Upper lobe of left lung (tissue), 6 donors: ENCODE measurements around the gene ATF1. TPM values are rescaled to one million over a fixed set of nuclear protein-coding genes. Genes with fewer than 3 reads are reported as not detected.

Source experiments
- ATAC-seq, 2 donors: fragments of 200-7000 bp; cut with Tn5 transposase; one replicate each; pipeline ENCODE4 v1.9.1; 2022; ENCODE audit warnings: mild to moderate bottlenecking in 2 of 2, moderate library complexity in 2 of 2; ENCODE audit not compliant: low FRiP score in 2 of 2
- DNase-seq, 2 donors: peaks; one replicate each; pipeline ENCODE4 v3.0.0-alpha.2; 2019 to 2020
- H3K27ac ChIP-seq, 4 donors: fragments of 200-600 bp; sonication (generic); one replicate each; pipeline ENCODE4 v1.5.1; 2016 to 2019
- H3K27me3 ChIP-seq, 4 donors: fragments of 200-600 bp; sonication (generic); one replicate each; pipeline ENCODE4 v1.5.1; 2017 to 2019
- H3K36me3 ChIP-seq, 4 donors: fragments of 200-600 bp; sonication (generic); one replicate each; pipeline ENCODE4 v1.5.1; 2016 to 2019
- H3K4me1 ChIP-seq, 4 donors: fragments of 200-600 bp; sonication (generic); one replicate each; pipeline ENCODE4 v1.5.1; 2018 to 2019
- H3K4me3 ChIP-seq, 4 donors: fragments of 200-600 bp; sonication (generic); one replicate each; pipeline ENCODE4 v1.5.1; 2017 to 2019; ENCODE audit warnings: mild to moderate bottlenecking in 2 of 4, moderate library complexity in 1 of 4
- H3K9me3 ChIP-seq, 4 donors: fragments of 200-600 bp; sonication (generic); one replicate each; pipeline ENCODE4 v1.5.1; 2018 to 2019
- EP300 ChIP-seq, 4 donors: sonication (generic); formaldehyde crosslinking; IDR thresholded peaks; one replicate each; pipeline ENCODE4 v1.5.1; 2017; ENCODE audit warnings: antibody characterized with exemption in 4 of 4, control low read depth in 2 of 4
- POLR2A ChIP-seq, 4 donors: fragments of 450-650 bp; IDR thresholded peaks; one replicate each; pipeline ENCODE4 v1.5.1; 2016 to 2017; ENCODE audit warnings: antibody characterized with exemption in 4 of 4, mild to moderate bottlenecking in 2 of 4
- POLR2AphosphoS5 ChIP-seq, 2 donors: sonication (generic); formaldehyde crosslinking; IDR thresholded peaks; one replicate each; pipeline ENCODE4 v1.5.1; 2017; ENCODE audit warnings: antibody characterized with exemption in 2 of 2
- WGBS, 2 donors: methylation state at CpG; one replicate each; pipeline ENCODE4 v1.1.5; 2017 to 2018; 5-methylcytosine and 5-hydroxymethylcytosine counted together
- total RNA-seq, 6 donors: library from RNA; depleted of rRNA in 4 of 6; stranded (reverse); fragments of >200 nt in 4 of 6; gene quantifications; one replicate each; pipeline versions ENCODE4 v1.1.0 to v1.2.1, GENCODE V29; 2016 to 2021
- TF ChIP-seq, protein P1 (sequence below), 6 experiments: fragments of 450-650 bp in 4 of 6; fragments of 200-600 bp in 2 of 6; sonication (generic) in 2 of 6; IDR thresholded peaks; one replicate each; pipeline ENCODE4 v1.5.1; 2016 to 2019; ENCODE audit warnings: antibody characterized with exemption in 6 of 6
- donor health status: DM: no; HTN: no; CAD: no; lungs with moderate emphysema.
- donor health status: DM: no; HTN: yes; CAD: no; lungs with severe emphysema.

Gene ATF1
- total RNA-seq, 6 donors from 2014 or later, result 23.0 to 48.1 (median 33.9) TPM

DNA sequence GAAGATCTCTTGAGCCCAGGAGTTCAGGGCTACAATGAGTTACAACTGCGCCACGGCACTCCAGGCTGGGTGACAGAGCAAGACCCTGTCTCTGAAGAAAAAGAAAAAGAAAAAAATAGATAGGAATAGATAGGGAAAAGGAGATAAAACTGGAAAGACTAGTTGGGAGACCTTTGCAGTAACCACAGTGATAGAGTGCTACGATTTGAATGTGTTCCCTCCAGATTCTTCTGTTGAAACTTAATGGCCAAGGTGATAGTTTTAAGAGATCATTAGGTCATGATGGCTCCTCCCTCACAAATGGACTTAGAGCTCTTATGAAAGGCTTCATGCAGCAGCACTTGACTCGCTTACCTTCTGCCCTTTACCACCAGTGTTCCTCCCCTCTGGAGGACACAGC, 13.5 kb upstream of the ATF1 start:
- whole genome bisulfite sequencing, 2 donors, result 86 to 93% methylated on average over 4 of the region's 4 CpGs
- H3K9me3 ChIP-seq, result no peaks in the 10 kb centered on the region
- no peak overlapping the region for H3K27ac ChIP-seq
- no peak for TF ChIP-seq POLR2A (IDR thresholded peaks at IDR 0.05)
- TF ChIP-seq POLR2AphosphoS5 (IDR thresholded peaks at IDR 0.05), result no peak
- TF ChIP-seq EP300 (IDR thresholded peaks at IDR 0.05), result no peak
- TF ChIP-seq, protein P1, sequence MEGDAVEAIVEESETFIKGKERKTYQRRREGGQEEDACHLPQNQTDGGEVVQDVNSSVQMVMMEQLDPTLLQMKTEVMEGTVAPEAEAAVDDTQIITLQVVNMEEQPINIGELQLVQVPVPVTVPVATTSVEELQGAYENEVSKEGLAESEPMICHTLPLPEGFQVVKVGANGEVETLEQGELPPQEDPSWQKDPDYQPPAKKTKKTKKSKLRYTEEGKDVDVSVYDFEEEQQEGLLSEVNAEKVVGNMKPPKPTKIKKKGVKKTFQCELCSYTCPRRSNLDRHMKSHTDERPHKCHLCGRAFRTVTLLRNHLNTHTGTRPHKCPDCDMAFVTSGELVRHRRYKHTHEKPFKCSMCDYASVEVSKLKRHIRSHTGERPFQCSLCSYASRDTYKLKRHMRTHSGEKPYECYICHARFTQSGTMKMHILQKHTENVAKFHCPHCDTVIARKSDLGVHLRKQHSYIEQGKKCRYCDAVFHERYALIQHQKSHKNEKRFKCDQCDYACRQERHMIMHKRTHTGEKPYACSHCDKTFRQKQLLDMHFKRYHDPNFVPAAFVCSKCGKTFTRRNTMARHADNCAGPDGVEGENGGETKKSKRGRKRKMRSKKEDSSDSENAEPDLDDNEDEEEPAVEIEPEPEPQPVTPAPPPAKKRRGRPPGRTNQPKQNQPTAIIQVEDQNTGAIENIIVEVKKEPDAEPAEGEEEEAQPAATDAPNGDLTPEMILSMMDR (IDR thresholded peaks at IDR 0.05), result no peak
- H3K36me3 ChIP-seq, result peaks cover 0 to 41% (median 9%) of the 10 kb centered on the region in 4 donors
- ATAC-seq, result no peak
- no peak for DNase-seq
- no peaks in the 10 kb centered on the region for H3K27me3 ChIP-seq
- H3K4me1 ChIP-seq, result no peaks in the 10 kb centered on the region
- H3K4me3 ChIP-seq, result no peak overlapping the region

DNA sequence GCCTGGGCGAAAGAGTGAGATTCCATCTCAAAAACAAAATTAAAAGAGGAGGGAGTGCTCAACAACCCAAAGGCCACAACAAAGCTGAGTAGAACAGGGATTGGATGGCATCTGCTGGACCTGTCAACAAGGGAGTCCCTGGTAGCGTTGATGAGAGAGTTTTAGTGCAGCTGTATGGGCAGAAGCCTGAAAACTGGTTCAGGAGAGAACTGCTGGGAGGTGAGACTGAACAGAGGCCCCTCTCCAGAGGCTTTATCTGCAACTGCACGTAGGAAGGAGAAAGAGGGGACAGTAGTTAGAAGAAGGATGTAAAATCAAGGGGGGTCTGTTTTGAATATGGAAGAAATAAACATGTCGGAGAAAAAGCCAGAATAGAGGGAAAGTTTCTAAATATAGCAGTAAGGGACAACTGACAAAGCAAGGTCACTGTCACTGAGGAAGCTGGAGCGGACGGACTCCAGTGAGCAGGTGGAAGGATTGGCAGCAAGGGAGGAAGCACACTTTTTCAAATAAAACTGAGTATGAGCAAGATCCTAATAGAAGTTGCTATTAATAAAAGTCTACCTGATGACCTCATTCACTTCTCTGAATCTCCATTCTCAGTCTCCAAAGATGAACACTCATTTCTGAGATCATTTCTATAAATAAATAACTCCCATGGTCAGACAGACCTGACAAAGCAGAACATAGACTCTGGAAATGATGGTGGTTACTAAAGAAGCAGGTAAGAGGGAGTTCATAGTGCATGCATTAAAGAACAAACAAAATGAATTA, 11.8 kb upstream of the ATF1 start:
- Histone ChIP-seq H3K27ac (no peak overlapping the region), H3K4me3 (no peak overlapping the region), H3K4me1 (no peaks in the 10 kb centered on the region), H3K9me3 (no peaks in the 10 kb centered on the region), H3K27me3 (no peaks in the 10 kb centered on the region), H3K36me3 (peaks cover 0 to 23% (median 6%) of the 10 kb centered on the region in 4 donors)
- no peak for ATAC-seq
- 85 to 88% methylated on average over 6 of the region's 6 CpGs for WGBS, 2 donors
- TF ChIP-seq POLR2A (IDR thresholded peaks at IDR 0.05) (no peak), POLR2AphosphoS5 (IDR thresholded peaks at IDR 0.05) (no peak), EP300 (IDR thresholded peaks at IDR 0.05) (no peak)
- TF ChIP-seq, protein P1 (IDR thresholded peaks at IDR 0.05), result no peak
- DNase-seq, result no peak

DNA sequence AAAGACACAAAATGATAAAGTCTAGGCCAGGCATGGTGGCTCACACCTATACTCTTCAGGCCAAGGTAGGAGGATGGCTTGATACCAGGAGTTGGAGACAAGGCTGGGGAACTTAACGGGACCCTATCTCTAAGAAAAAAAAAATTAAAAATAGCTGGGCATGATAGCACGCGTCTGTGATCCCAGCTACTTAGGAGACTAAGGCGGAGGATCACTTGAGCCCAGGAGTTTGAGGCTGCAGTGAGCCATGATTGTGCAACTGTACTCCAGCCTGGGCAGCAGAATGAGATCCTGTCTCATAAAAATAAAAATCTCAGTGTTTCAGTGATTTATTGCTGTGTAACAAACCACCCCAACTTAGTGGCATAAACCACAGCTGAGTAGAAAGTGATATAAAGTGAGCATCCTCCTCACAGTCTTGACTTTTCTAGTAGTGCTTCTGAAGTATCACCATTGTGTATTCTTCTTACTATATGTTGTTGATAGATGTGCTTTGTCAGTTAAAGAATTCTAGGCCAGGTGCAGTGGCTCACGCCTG, 10.6 kb upstream of the ATF1 start:
- H3K4me3 ChIP-seq, result no peak overlapping the region
- TF ChIP-seq EP300 (IDR thresholded peaks at IDR 0.05), result no peak
- TF ChIP-seq POLR2A (IDR thresholded peaks at IDR 0.05), result no peak
- no peak for TF ChIP-seq POLR2AphosphoS5 (IDR thresholded peaks at IDR 0.05)
- TF ChIP-seq, protein P1 (IDR thresholded peaks at IDR 0.05), result no peak
- 84 to 85% methylated on average over 5 of the region's 5 CpGs for WGBS, 2 donors
- H3K27me3 ChIP-seq, result no peaks in the 10 kb centered on the region
- H3K9me3 ChIP-seq, result no peaks in the 10 kb centered on the region
- DNase-seq (no peak), ATAC-seq (no peak)
- peaks cover 0 to 15% (median 0%) of the 10 kb centered on the region in 4 donors for H3K36me3 ChIP-seq
- no peaks in the 10 kb centered on the region for H3K4me1 ChIP-seq
- no peak overlapping the region for H3K27ac ChIP-seq

DNA sequence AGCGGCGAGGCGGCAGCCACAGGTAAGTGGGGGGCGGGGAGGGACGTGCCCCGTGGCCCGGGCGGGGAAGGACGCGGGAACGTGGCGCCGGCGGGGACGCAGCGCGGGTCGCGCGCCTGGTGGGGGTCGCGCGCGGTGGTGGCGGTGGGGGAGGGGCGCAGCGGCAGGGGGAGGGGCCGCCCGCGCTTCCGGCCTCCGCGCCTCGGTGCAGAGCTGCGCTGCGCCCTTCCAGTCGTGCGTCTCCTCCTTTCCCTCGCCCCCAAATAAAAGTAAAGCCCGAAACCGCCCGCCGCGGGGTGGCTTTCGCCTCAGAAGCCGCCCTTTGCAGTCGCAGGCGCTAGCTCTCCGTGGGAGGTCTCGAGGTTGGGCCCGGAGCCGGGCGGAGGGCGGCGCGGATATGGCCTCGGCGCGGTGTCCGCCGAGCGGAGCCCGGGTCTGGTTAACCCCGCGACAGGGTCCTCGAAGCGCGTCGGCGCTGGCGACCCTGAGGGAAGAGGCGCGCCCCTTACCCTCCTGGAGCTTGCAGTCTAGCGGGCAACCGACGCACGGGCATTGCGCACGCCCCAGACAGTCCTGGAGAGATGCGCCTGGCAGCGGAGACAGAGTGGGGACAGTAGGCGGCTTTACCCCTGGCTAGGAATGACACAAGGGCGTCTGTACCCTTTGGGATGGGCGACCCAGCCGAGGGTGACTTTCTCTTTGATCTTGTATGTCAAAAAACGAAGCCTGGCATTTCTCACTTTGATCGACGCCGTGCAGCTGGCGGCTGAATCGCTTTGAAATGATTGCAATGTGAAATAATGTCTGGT, 589 bp downstream of the ATF1 start:
- DNase-seq (peak; percentile 30 to 94), ATAC-seq (peak; percentile 74 to 85)
- no peaks in the 10 kb centered on the region for H3K36me3 ChIP-seq
- H3K27me3 ChIP-seq, result no peaks in the 10 kb centered on the region
- peaks cover 21 to 45% (median 28%) of the 10 kb centered on the region in 4 donors for H3K4me1 ChIP-seq
- TF ChIP-seq EP300 (IDR thresholded peaks at IDR 0.05), result no peak
- TF ChIP-seq POLR2AphosphoS5 (IDR thresholded peaks at IDR 0.05), result no peak
- TF ChIP-seq, protein P1 (IDR thresholded peaks at IDR 0.05), result no peak
- H3K27ac ChIP-seq, result peak overlapping the region; percentile 95 to 99 (median 98)
- peak overlapping the region; percentile 99 to 100 (median 100) for H3K4me3 ChIP-seq
- WGBS, 2 donors, result 0% methylated on average over 9 to 65 of the region's 91 CpGs
- H3K9me3 ChIP-seq, result no peaks in the 10 kb centered on the region
